GM23248 (cell line): ENCODE measurements around the gene RBBP5. TPM values are rescaled to one million over a fixed set of nuclear protein-coding genes. Genes with fewer than 3 reads are reported as not detected.

ENCODE experiments used
- DNase-seq: peaks from one replicate; pipeline ENCODE4 v3.0.0-alpha.2; 2015
- H2AFZ ChIP-seq: fragments of 200-600 bp; sonication (generic); 2 replicates; pipeline ENCODE4 v1.6.1; 2016; ENCODE audit warnings: antibody characterized with exemption
- H3F3A ChIP-seq: fragments of 200-600 bp; sonication (generic); 2 replicates; pipeline ENCODE4 v1.6.1; 2016; ENCODE audit warnings: mild to moderate bottlenecking, antibody characterized with exemption, mixed run types; ENCODE audit not compliant: insufficient read depth
- H3K27ac ChIP-seq: fragments of 200-600 bp; sonication (generic); 2 replicates; pipeline ENCODE4 v1.5.1; 2016; ENCODE audit warnings: mild to moderate bottlenecking
- H3K27me3 ChIP-seq: fragments of 200-600 bp; sonication (generic); replicated peaks from 2 replicates; pipeline ENCODE4 v1.6.1; 2016; ENCODE audit warnings: mild to moderate bottlenecking; ENCODE audit not compliant: insufficient read depth
- H3K36me3 ChIP-seq: fragments of 200-600 bp; sonication (generic); 2 replicates; pipeline ENCODE4 v1.6.1; 2016; ENCODE audit warnings: low read depth, mild to moderate bottlenecking
- H3K4me1 ChIP-seq: fragments of 200-600 bp; sonication (generic); 2 replicates; pipeline ENCODE4 v1.6.1; 2016; ENCODE audit warnings: mild to moderate bottlenecking; ENCODE audit not compliant: insufficient read depth
- H3K4me2 ChIP-seq: fragments of 200-600 bp; sonication (generic); one replicate; pipeline ENCODE4 v1.6.1; 2016; ENCODE audit warnings: mild to moderate bottlenecking; ENCODE audit not compliant: unreplicated experiment
- H3K4me3 ChIP-seq: fragments of 200-600 bp; sonication (generic); 2 replicates; pipeline ENCODE4 v1.5.1; 2016; ENCODE audit warnings: mild to moderate bottlenecking
- H3K79me2 ChIP-seq: fragments of 200-600 bp; sonication (generic); 2 replicates; pipeline ENCODE4 v1.6.1; 2016; ENCODE audit warnings: mild to moderate bottlenecking; ENCODE audit not compliant: insufficient read depth
- H3K9ac ChIP-seq: fragments of 200-600 bp; sonication (generic); 2 replicates; pipeline ENCODE4 v1.6.1; 2016; ENCODE audit warnings: mild to moderate bottlenecking
- H3K9me2 ChIP-seq: fragments of 200-600 bp; sonication (generic); 2 replicates; pipeline ENCODE4 v1.6.1; 2016; ENCODE audit warnings: mixed run types, mild to moderate bottlenecking, moderate library complexity; ENCODE audit not compliant: insufficient read depth
- H3K9me3 ChIP-seq: fragments of 200-600 bp; sonication (generic); one replicate; pipeline ENCODE4 v1.6.1; 2017; ENCODE audit warnings: low read depth
- H4K20me1 ChIP-seq: fragments of 200-600 bp; sonication (generic); 2 replicates; pipeline ENCODE4 v1.6.0; 2016; ENCODE audit not compliant: insufficient read depth
- EZH2 ChIP-seq: fragments of 200-600 bp; sonication (generic); IDR thresholded peaks from 2 replicates; pipeline ENCODE4 v1.6.1; 2018; ENCODE audit warnings: antibody characterized with exemption, mild to moderate bottlenecking; ENCODE audit not compliant: insufficient read depth, poor library complexity, severe bottlenecking
- EZH2phosphoT487 ChIP-seq: fragments of 200-600 bp; sonication (generic); IDR thresholded peaks from 2 replicates; pipeline ENCODE4 v1.6.1; 2018; ENCODE audit warnings: antibody characterized with exemption, moderate library complexity, mild to moderate bottlenecking, low read depth; ENCODE audit not compliant: insufficient read depth
- WGBS, 2 experiments: methylation state at CpG; one replicate each; pipeline ENCODE4 v1.1.6; 2015 to 2017; ENCODE audit warnings: low lambda C conversion rate in 2 of 2, low coverage in 1 of 2; ENCODE audit errors: missing lambda C conversion rate in 2 of 2; 5-methylcytosine and 5-hydroxymethylcytosine counted together
- in situ Hi-C: fragments of 300-500 bp; cut with MboI; formaldehyde crosslinking; loops from 2 replicates; pipeline ENCODE4 v1.15.0; 2020
- polyA plus RNA-seq: library from polyadenylated mRNA; unstranded; fragments of >200 nt; fragmentation: Nextera tagmentation; extraction: Ambion mirVana; gene quantifications from 2 replicates; pipeline ENCODE4 v1.2.1, GENCODE V29; 2016
- total RNA-seq: library from RNA; depleted of rRNA; stranded (reverse); fragments of >200 nt; shearing (Covaris generic); gene quantifications from 2 replicates; pipeline ENCODE4 v1.2.3, GENCODE V29; 2014

The RBBP5 gene
- total and polyA plus RNA-seq, 2 experiments from 2014 or later, result 13.6 to 14.3 TPM

- Histone ChIP-seq H3K9me2 (no peaks in the 10 kb centered on the region), H3F3A (no peaks in the 10 kb centered on the region), H3K9me3 (no peaks in the 10 kb centered on the region), H2AFZ (no peak overlapping the region), H3K4me3 (no peak overlapping the region), H3K79me2 (no peaks in the 10 kb centered on the region), H3K4me2 (no peak overlapping the region), H4K20me1 (no peaks in the 10 kb centered on the region), H3K4me1 (no peaks in the 10 kb centered on the region), H3K9ac (no peak overlapping the region), H3K27me3 (peaks cover 83% of the 10 kb centered on the region), H3K27ac (no peak overlapping the region), H3K36me3 (no peaks in the 10 kb centered on the region)
- TF ChIP-seq EZH2 (no peak), EZH2phosphoT487 (no peak)
- DNase-seq, result no peak
- 5% methylated on average over 9 to 11 of the region's 11 CpGs for WGBS, 2 experiments
- in situ Hi-C loops, result no loop called here
Measured at GRCh38 chr1:205045146-205045545, 76.6 kb downstream of the RBBP5 start.

GRCh38 chr1:205044741-205045140 is 77.0 kb downstream of the RBBP5 start:
- no peaks in the 10 kb centered on the region for H3K4me1 ChIP-seq
- no peak overlapping the region for H3K4me2 ChIP-seq
- H3F3A ChIP-seq, result no peaks in the 10 kb centered on the region
- in situ Hi-C loops, result no loop called here
- H3K36me3 ChIP-seq, result no peaks in the 10 kb centered on the region
- H3K9me2 ChIP-seq, result no peaks in the 10 kb centered on the region
- H3K27me3 ChIP-seq, result peaks cover 86% of the 10 kb centered on the region
- H3K9ac ChIP-seq, result no peak overlapping the region
- no peak for DNase-seq
- TF ChIP-seq EZH2phosphoT487 (no peak), EZH2 (no peak)
- no peaks in the 10 kb centered on the region for H3K79me2 ChIP-seq
- no peak overlapping the region for H3K27ac ChIP-seq
- 35 to 48% methylated on average over 4 to 5 of the region's 5 CpGs for WGBS, 2 experiments
- no peaks in the 10 kb centered on the region for H4K20me1 ChIP-seq
- H3K4me3 ChIP-seq, result no peak overlapping the region
- H3K9me3 ChIP-seq, result no peaks in the 10 kb centered on the region
- H2AFZ ChIP-seq, result no peak overlapping the region

- H3K9me3 ChIP-seq, result no peaks in the 10 kb centered on the region
- H2AFZ ChIP-seq, result no peak overlapping the region
- no peaks in the 10 kb centered on the region for H3F3A ChIP-seq
- DNase-seq, result no peak
- TF ChIP-seq EZH2 (no peak), EZH2phosphoT487 (no peak)
- H4K20me1 ChIP-seq, result no peaks in the 10 kb centered on the region
- in situ Hi-C loops, result no loop called here
- no peak overlapping the region for H3K9ac ChIP-seq
- peaks cover 91% of the 10 kb centered on the region for H3K27me3 ChIP-seq
- no peak overlapping the region for H3K27ac ChIP-seq
- H3K79me2 ChIP-seq, result no peaks in the 10 kb centered on the region
- 40 to 47% methylated on average over 1 to 4 of the region's 4 CpGs for WGBS, 2 experiments
- no peaks in the 10 kb centered on the region for H3K4me1 ChIP-seq
- H3K9me2 ChIP-seq, result no peaks in the 10 kb centered on the region
- no peak overlapping the region for H3K4me2 ChIP-seq
- no peak overlapping the region for H3K4me3 ChIP-seq
- no peaks in the 10 kb centered on the region for H3K36me3 ChIP-seq
Measured at GRCh38 chr1:205043866-205044265, 77.9 kb downstream of the RBBP5 start.

GRCh38 chr1:205042911-205043806 is 78.6 kb downstream of the RBBP5 start, which contains the start of gene CNTN2:
CNTN2 (plus strand) TSS chr1:205043212; CDS start chr1:205053186, 9,974 bp downstream.
- Histone ChIP-seq H3K4me1 (no peaks in the 10 kb centered on the region), H2AFZ (no peak within 1 kb of the TSS), H4K20me1 (no peaks in the 10 kb centered on the region), H3K36me3 (no peaks in the 10 kb centered on the region), H3K79me2 (no peaks in the 10 kb centered on the region), H3K4me3 (no peak within 1 kb of the TSS), H3F3A (no peaks in the 10 kb centered on the region), H3K9me2 (no peaks in the 10 kb centered on the region), H3K27me3 (peaks cover 95% of the 10 kb centered on the region), H3K27ac (no peak within 1 kb of the TSS), H3K9ac (no peak within 1 kb of the TSS), H3K9me3 (no peaks in the 10 kb centered on the region), H3K4me2 (no peak within 1 kb of the TSS)
- TF ChIP-seq EZH2phosphoT487 (no peak), EZH2 (no peak)
- in situ Hi-C loops, result no loop called here
- WGBS, 2 experiments, result 13 to 23% methylated on average over 26 to 46 of the region's 53 CpGs
- peak; percentile 25 for DNase-seq
